ENCODE measurements around the gene DDX11. TPM values are rescaled to one million over a fixed set of nuclear protein-coding genes. Genes with fewer than 3 reads are reported as not detected.
A peak's percentile ranks its signal among the peaks of the same experiment; 100 is the strongest.
"Not testable (repeated sequence)": the region's sequence is repeated elsewhere in the genome, so short reads cannot be mapped to it uniquely, and the experiment has no call there.

The DDX11 gene
- total and polyA plus RNA-seq, 2 of the 4 experiments (the other 2 are of a cell fraction) = 10.8 to 17.6 TPM

DNA sequence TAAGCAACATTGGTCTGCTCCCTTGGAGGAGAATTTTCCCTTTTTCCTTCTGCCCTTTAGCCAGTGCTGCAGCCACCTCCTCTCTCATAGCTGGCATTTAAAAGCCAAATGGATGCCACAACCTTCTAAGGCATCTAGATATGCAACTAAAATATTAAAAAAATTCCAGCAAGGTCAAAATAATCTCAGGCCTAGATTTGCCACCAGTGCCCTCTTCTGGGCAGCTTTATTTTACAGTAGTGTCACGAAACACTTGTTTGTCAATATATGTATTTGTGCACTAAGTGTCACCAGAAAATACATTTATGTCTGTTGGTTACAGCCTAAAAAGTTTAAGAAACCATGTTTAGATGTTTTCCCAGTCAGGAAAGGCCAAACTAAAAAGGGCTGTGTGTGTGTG is 19.7 kb upstream of the DDX11 start:
- dilution Hi-C loops (cut with HindIII; ENCODE audit: low sequenced_read_pairs, unreplicated experiment); H3K27ac ChIP-seq (ENCODE audit: insufficient read depth, low read length); H2AK5ac ChIP-seq (ENCODE audit: low read depth, low read length); H2BK120ac ChIP-seq (ENCODE audit: low read depth, low read length); H3K9me1 ChIP-seq (ENCODE audit: insufficient read depth, low read length); H3K9ac ChIP-seq (ENCODE audit: low read depth, low read length); H3K4me2 ChIP-seq (ENCODE audit: low read depth, low read length); H3K4me1 ChIP-seq (ENCODE audit: control insufficient read depth, insufficient read depth, low read length); H4K20me1 ChIP-seq (ENCODE audit: insufficient read depth, low read length); H3K14ac ChIP-seq (replicated peaks; ENCODE audit: low read depth, low read length); H3K56ac ChIP-seq (ENCODE audit: extremely low read depth, insufficient read depth, low read length); H2BK5ac ChIP-seq (ENCODE audit: low read depth, low read length, poor library complexity, severe bottlenecking); H3K23ac ChIP-seq (ENCODE audit: low read depth, low read length); H2AK9ac ChIP-seq (replicated peaks; ENCODE audit: low read depth, low read length, poor library complexity); in situ Hi-C loops (cut with MboI; ENCODE audit: low sequenced_read_pairs); H2BK20ac ChIP-seq (ENCODE audit: low read depth, low read length); H3K4ac ChIP-seq (ENCODE audit: low read depth, low read length); intact Hi-C loops (cut with micrococcal nuclease); H3K9me3 ChIP-seq (ENCODE audit: control insufficient read depth, insufficient read depth, low read length); H3K36me3 ChIP-seq (ENCODE audit: control insufficient read depth, insufficient read depth, low read length); H3K18ac ChIP-seq (ENCODE audit: low read depth, low read length); H3K79me1 ChIP-seq (ENCODE audit: low read depth in 1 of 2, low read length in 2 of 2); BruUV-seq (replicated peaks); H2AFZ ChIP-seq (replicated peaks; ENCODE audit: low read length, poor library complexity); H3K27me3 ChIP-seq (ENCODE audit: control insufficient read depth, insufficient read depth, low read length); DNase-seq; H2BK15ac ChIP-seq (ENCODE audit: low read depth, low read length); H4K5ac ChIP-seq (ENCODE audit: low read depth, low read length); H4K91ac ChIP-seq (ENCODE audit: insufficient read depth, low read depth, low read length); H4K8ac ChIP-seq (ENCODE audit: low read depth in 2 of 2, low read length in 2 of 2); POLR2A ChIA-PET (ENCODE audit: unreplicated experiment); H3K4me3 ChIP-seq (ENCODE audit: insufficient read depth, low read depth, low read length): not testable (repeated sequence)
- ATAC-seq (ENCODE audit: low read depth) = peak; percentile 44
- CTCF ChIA-PET = interaction anchor here (0.7 to 1.4 kb wide), 2 partner anchors 203 to 205 kb away, joined by 3 to 4 read pairs; no protein-coding TSS in a partner anchor
- TF ChIP-seq, protein P1, sequence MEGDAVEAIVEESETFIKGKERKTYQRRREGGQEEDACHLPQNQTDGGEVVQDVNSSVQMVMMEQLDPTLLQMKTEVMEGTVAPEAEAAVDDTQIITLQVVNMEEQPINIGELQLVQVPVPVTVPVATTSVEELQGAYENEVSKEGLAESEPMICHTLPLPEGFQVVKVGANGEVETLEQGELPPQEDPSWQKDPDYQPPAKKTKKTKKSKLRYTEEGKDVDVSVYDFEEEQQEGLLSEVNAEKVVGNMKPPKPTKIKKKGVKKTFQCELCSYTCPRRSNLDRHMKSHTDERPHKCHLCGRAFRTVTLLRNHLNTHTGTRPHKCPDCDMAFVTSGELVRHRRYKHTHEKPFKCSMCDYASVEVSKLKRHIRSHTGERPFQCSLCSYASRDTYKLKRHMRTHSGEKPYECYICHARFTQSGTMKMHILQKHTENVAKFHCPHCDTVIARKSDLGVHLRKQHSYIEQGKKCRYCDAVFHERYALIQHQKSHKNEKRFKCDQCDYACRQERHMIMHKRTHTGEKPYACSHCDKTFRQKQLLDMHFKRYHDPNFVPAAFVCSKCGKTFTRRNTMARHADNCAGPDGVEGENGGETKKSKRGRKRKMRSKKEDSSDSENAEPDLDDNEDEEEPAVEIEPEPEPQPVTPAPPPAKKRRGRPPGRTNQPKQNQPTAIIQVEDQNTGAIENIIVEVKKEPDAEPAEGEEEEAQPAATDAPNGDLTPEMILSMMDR (conservative IDR thresholded peaks at IDR 0.05; ENCODE audit: low read depth, low read length) = peak; percentile 32
- no CpG with 5 or more reads among the region's 1 CpG for WGBS, 2 experiments (ENCODE audit: extremely low coverage in 2 of 2, insufficient read length in 1 of 2)

Measured in IMR-90 (cell line).